Heart left ventricle (tissue), 16 donors: ENCODE measurements around the gene GET4. TPM values are rescaled to one million over a fixed set of nuclear protein-coding genes. Genes with fewer than 3 reads are reported as not detected.

Experiments used
- ATAC-seq, 4 donors: fragments of 200-7000 bp; cut with Tn5 transposase; one replicate each; pipeline ENCODE4 v1.9.1; 2020 to 2022; ENCODE audit warnings: moderate library complexity in 4 of 4, mild to moderate bottlenecking in 3 of 4, moderate number of reproducible peaks in 1 of 4
- DNase-seq, 5 donors: peaks; one replicate each; pipeline ENCODE4 v3.0.0-alpha.2; 2020
- H3K27ac ChIP-seq, 12 donors: fragments of 200-600 bp; sonication (generic) in 4 of 12; one replicate each; pipeline versions ENCODE4 v1.5.0 to v1.8.0; 2016 to 2022; ENCODE audit warnings: mild to moderate bottlenecking in 2 of 12
- H3K27me3 ChIP-seq, 9 donors: fragments of 200-600 bp; sonication (generic) in 2 of 9; one replicate each; pipeline versions ENCODE4 v1.5.1 to v1.8.0; 2016 to 2022; ENCODE audit warnings: mild to moderate bottlenecking in 3 of 9
- H3K36me3 ChIP-seq, 9 donors: fragments of 200-600 bp; sonication (generic) in 2 of 9; one replicate each; pipeline versions ENCODE4 v1.5.0 to v1.8.0; 2018 to 2022; ENCODE audit warnings: mild to moderate bottlenecking in 2 of 9
- H3K4me1 ChIP-seq, 12 donors: fragments of 200-600 bp; sonication (generic) in 4 of 12; one replicate each; pipeline versions ENCODE4 v1.5.0 to v1.8.0; 2016 to 2022; ENCODE audit warnings: mild to moderate bottlenecking in 3 of 12
- H3K4me3 ChIP-seq, 12 donors: fragments of 200-600 bp; sonication (generic) in 4 of 12; one replicate each; pipeline versions ENCODE4 v1.5.0 to v1.8.0; 2017 to 2022; ENCODE audit warnings: mild to moderate bottlenecking in 9 of 12, moderate library complexity in 4 of 12
- H3K9me3 ChIP-seq, 12 donors: fragments of 200-600 bp; sonication (generic) in 4 of 12; one replicate each; pipeline versions ENCODE4 v1.5.0 to v1.8.0; 2016 to 2022; ENCODE audit warnings: mild to moderate bottlenecking in 1 of 12
- POLR2A ChIP-seq, 2 donors: fragments of 450-650 bp; IDR thresholded peaks; one replicate each; pipeline ENCODE4 v1.6.1; 2017; ENCODE audit warnings: antibody characterized with exemption in 2 of 2, mild to moderate bottlenecking in 2 of 2, moderate library complexity in 2 of 2
- WGBS, 4 donors: extraction: QIAGEN DNeasy Blood & Tissue Kit in 2 of 4; methylation state at CpG; one replicate each; pipeline versions ENCODE4 v1.1.5 to v1.1.7; 2013 to 2018; 5-methylcytosine and 5-hydroxymethylcytosine counted together
- intact Hi-C, 10 donors: fragments of 100-400 bp; cut with DNase I; formaldehyde crosslinking; loops; one replicate each; pipeline versions ENCODE4 v1.11.1 to v1.14.2; 2022
- polyA plus RNA-seq, 2 donors: library from polyadenylated mRNA; stranded (reverse); fragments of 200-250 nt; gene quantifications; one replicate each; pipeline ENCODE4 v1.2.3, GENCODE V29; 2013
- total RNA-seq, 9 donors: library from RNA; depleted of rRNA in 2 of 9; stranded (reverse); fragments of >200 nt in 2 of 9; fragmentation: NEBNext Ultra II Directional in 3 of 9; extraction: Animal tissue kit (Norgen Biotek cat#: 25700) in 3 of 9; gene quantifications; one replicate each; pipeline versions ENCODE4 v1.1.0 to v1.2.4, GENCODE V29; 2016 to 2023
- TF ChIP-seq, protein P1 (sequence below), 12 donors: fragments of 200-600 bp; sonication (generic) in 4 of 12; IDR thresholded peaks; one replicate each; pipeline versions ENCODE4 v1.5.0 to v1.8.0; 2018 to 2022; ENCODE audit warnings: antibody characterized with exemption in 12 of 12, mild to moderate bottlenecking in 5 of 12
- donor health status: ischemic (EF 13 %, LVEDD 7.1; RV severe dilation, severe dysfunction).
- donor health status: healthy with polysubstance abuse.
- donor health status: DM: no; HTN: yes; CAD: no.
- donor health status: DM: no; HTN: no; CAD: no.
- donor health status: ischemic (EF 25% LVEDD 6.9; RV normal size, moderate dysfunction).
- donor health status: ischemic (EF 25% LVEDD 5.7; RV mildly dilated, moderate dysfunction).
- donor health status: healthy.
- donor health status: DM: yes; HTN: yes; CAD: no.
- donor health status: ischemic (EF 35%, LVEDD 5.7; RV mildly dilated, moderate dysfunction).
- donor health status: nonischemic (EF 11% LVEDD 7.7; RV severe dilation, severe dysfunction).
- donor health status: DM: yes; HTN: yes; CAD: no.
- donor health status: PGD.
- donor health status: ischemic (EF 29% LVEDD 5.4; RV normal size, mild dysfunction).
- donor health status: nonischemic (EF 23%, LVEDD 6.1; RV moderate dilation, normal function).

The GET4 gene
- total and polyA plus RNA-seq, 11 donors = 14.6 to 34.1 (median 19.7) TPM

DNA sequence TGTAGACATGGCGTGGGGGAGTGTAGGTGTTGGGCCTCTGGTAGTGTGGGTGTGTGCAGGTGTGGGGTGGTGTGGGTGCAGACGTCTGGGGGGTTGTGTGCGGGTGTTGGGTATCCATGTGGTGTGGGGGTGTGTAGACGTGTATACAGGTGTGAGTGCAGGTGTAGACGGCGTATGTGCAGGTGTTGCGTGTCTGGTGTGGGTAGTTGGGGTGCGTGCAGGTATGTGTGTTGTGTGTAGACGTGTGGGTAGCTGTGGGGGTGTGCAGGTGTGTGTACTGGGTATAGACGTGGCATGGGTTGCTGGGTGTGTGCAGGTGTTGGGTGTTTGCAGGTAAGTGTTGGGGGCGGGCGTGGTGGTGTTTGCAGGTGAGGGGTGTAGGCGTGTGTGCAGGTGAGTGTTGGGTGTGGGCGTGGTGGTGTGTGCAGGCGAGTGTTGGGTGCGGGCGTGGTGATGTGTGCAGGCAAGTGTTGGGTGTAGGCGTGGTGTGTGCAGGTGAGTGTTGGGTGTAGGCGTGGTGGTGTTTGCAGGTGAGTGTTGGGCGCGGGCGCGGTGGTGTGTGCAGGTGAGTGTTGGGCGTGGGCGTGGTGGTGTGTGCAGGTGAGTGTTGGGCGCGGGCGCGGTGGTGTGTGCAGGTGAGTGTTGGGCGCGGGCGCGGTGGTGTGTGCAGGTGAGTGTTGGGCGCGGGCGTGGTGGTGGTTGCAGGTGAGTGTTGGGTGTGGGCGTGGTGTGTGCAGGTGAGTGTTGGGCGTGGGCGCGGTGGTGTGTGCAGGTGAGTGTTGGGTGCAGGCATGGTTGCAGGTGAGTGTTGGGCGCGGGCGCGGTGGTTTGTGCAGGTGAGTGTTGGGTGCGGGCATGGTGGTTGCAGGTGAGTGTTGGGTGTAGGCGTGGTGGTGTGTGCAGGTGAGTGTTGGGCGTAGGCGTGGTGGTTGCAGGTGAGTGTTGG is 16.6 kb downstream of the GET4 start:
- no peak for ATAC-seq
- Histone ChIP-seq H3K36me3 (peaks cover 0 to 79% (median 70%) of the 10 kb centered on the region in 9 donors), H3K9me3 (no peaks in the 10 kb centered on the region), H3K4me1 (peaks cover 0 to 8% (median 5%) of the 10 kb centered on the region in 12 donors), H3K4me3 (no peak overlapping the region), H3K27ac (no peak overlapping the region), H3K27me3 (no peaks in the 10 kb centered on the region)
- DNase-seq = peak in 1 of 5 donors; percentile 44
- intact Hi-C loops = no loop called here
- 92 to 99% (median 97%) methylated on average over 48 of the region's 48 CpGs for WGBS, 4 donors
- TF ChIP-seq POLR2A (IDR thresholded peaks at IDR 0.05) = no peak
- TF ChIP-seq, protein P1, sequence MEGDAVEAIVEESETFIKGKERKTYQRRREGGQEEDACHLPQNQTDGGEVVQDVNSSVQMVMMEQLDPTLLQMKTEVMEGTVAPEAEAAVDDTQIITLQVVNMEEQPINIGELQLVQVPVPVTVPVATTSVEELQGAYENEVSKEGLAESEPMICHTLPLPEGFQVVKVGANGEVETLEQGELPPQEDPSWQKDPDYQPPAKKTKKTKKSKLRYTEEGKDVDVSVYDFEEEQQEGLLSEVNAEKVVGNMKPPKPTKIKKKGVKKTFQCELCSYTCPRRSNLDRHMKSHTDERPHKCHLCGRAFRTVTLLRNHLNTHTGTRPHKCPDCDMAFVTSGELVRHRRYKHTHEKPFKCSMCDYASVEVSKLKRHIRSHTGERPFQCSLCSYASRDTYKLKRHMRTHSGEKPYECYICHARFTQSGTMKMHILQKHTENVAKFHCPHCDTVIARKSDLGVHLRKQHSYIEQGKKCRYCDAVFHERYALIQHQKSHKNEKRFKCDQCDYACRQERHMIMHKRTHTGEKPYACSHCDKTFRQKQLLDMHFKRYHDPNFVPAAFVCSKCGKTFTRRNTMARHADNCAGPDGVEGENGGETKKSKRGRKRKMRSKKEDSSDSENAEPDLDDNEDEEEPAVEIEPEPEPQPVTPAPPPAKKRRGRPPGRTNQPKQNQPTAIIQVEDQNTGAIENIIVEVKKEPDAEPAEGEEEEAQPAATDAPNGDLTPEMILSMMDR (IDR thresholded peaks at IDR 0.05) = no peak

GRCh38 chr7:893686-894085 is 17.3 kb downstream of the GET4 start:
- peaks cover 0 to 14% (median 9%) of the 10 kb centered on the region in 12 donors for H3K4me1 ChIP-seq
- WGBS, 4 donors = 90 to 97% (median 92%) methylated on average over 18 to 19 of the region's 19 CpGs
- H3K4me3 ChIP-seq = no peak overlapping the region
- peaks cover 0 to 72% (median 63%) of the 10 kb centered on the region in 9 donors for H3K36me3 ChIP-seq
- H3K27ac ChIP-seq = no peak overlapping the region
- intact Hi-C loops = no loop called here
- no peaks in the 10 kb centered on the region for H3K9me3 ChIP-seq
- DNase-seq (peak in 1 of 5 donors; percentile 27), ATAC-seq (no peak)
- H3K27me3 ChIP-seq = no peaks in the 10 kb centered on the region
- TF ChIP-seq, protein P1 (IDR thresholded peaks at IDR 0.05) = no peak
- no peak for TF ChIP-seq POLR2A (IDR thresholded peaks at IDR 0.05)

- WGBS, 4 donors = 93 to 95% (median 94%) methylated on average over 34 to 40 of the region's 40 CpGs
- Histone ChIP-seq H3K9me3 (no peaks in the 10 kb centered on the region), H3K27me3 (no peaks in the 10 kb centered on the region), H3K36me3 (peaks cover 0 to 69% (median 58%) of the 10 kb centered on the region in 9 donors), H3K27ac (no peak overlapping the region), H3K4me3 (no peak overlapping the region), H3K4me1 (peaks cover 0 to 14% (median 9%) of the 10 kb centered on the region in 12 donors)
- TF ChIP-seq, protein P1 (IDR thresholded peaks at IDR 0.05) = no peak
- TF ChIP-seq POLR2A (IDR thresholded peaks at IDR 0.05) = no peak
- intact Hi-C loops = no loop called here
- ATAC-seq (no peak), DNase-seq (peak in 1 of 5 donors; percentile 56)
These were observed 18.0 kb downstream of the GET4 start for GRCh38 chr7:894164-894867.
